ENCODE results near the gene SHOX.
"Not testable (repeated sequence)": the region's sequence is repeated elsewhere in the genome, so short reads cannot be mapped to it uniquely, and the experiment has no call there.

Gene SHOX

GRCh38 chrX:644304-645281 is 14.0 kb downstream of the SHOX start:
- POLR2A ChIA-PET (ENCODE audit: low non-redundant PET), result no interaction called here
- CTCF ChIA-PET, result no interaction called here
- TF ChIP-seq, protein P1, sequence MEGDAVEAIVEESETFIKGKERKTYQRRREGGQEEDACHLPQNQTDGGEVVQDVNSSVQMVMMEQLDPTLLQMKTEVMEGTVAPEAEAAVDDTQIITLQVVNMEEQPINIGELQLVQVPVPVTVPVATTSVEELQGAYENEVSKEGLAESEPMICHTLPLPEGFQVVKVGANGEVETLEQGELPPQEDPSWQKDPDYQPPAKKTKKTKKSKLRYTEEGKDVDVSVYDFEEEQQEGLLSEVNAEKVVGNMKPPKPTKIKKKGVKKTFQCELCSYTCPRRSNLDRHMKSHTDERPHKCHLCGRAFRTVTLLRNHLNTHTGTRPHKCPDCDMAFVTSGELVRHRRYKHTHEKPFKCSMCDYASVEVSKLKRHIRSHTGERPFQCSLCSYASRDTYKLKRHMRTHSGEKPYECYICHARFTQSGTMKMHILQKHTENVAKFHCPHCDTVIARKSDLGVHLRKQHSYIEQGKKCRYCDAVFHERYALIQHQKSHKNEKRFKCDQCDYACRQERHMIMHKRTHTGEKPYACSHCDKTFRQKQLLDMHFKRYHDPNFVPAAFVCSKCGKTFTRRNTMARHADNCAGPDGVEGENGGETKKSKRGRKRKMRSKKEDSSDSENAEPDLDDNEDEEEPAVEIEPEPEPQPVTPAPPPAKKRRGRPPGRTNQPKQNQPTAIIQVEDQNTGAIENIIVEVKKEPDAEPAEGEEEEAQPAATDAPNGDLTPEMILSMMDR (conservative IDR thresholded peaks at IDR 0.05; ENCODE audit: low read depth), result no peak
- DNase-seq (ENCODE audit: low spot score), result no peak
- no peak overlapping the region for H3K27ac ChIP-seq

GRCh38 chrX:646228-646495 is 15.6 kb downstream of the SHOX start:
- H3K27ac ChIP-seq, result no peak overlapping the region
- ChIA-PET CTCF (no interaction called here), POLR2A (ENCODE audit: low non-redundant PET) (no interaction called here)
- TF ChIP-seq, protein P1 (conservative IDR thresholded peaks at IDR 0.05; ENCODE audit: low read depth), result no peak
- DNase-seq (ENCODE audit: low spot score), result no peak

- ChIA-PET POLR2A (ENCODE audit: low non-redundant PET) (no interaction called here), CTCF (no interaction called here)
- H3K27ac ChIP-seq, result no peak overlapping the region
Observed at GRCh38 chrX:646796-647195, 16.2 kb downstream of the SHOX start.

DNA sequence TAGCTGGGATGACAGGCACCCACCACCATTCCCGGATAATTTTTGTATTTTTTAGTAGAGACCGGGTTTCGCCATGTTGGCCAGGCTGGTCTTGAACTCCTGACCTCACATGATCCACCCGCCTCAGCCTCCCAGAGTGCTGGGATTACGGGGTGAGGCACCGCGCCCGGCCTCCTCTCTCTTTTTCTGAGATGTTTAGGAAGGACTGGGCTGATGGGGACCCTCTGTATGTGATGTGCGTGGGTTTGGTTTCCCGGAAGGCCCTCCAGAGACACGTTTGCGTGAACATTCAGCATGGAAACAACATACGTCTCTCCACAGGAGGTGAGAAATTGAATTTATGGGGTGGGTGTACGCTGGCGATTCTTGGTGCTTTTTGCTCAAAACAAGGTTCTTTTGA is 18.6 kb downstream of the SHOX start:
- no peak overlapping the region for H3K27ac ChIP-seq
- no peak for DNase-seq (ENCODE audit: low spot score)
- TF ChIP-seq, protein P1 (conservative IDR thresholded peaks at IDR 0.05; ENCODE audit: low read depth), result no peak
- ChIA-PET CTCF (no interaction called here), POLR2A (ENCODE audit: low non-redundant PET) (no interaction called here)

More at GRCh38 chrX:646796-647195, 16.2 kb downstream of the SHOX start:
- TF ChIP-seq, protein P1 (conservative IDR thresholded peaks at IDR 0.05; ENCODE audit: low read depth), result no peak
- no peak for DNase-seq (ENCODE audit: low spot score)

GRCh38 chrX:650324-650723 is 19.7 kb downstream of the SHOX start:
- no peak for DNase-seq (ENCODE audit: low spot score)
- TF ChIP-seq, protein P1 (conservative IDR thresholded peaks at IDR 0.05; ENCODE audit: low read depth), result no peak
- no peak overlapping the region for H3K27ac ChIP-seq
- CTCF ChIA-PET, result no interaction called here
- POLR2A ChIA-PET (ENCODE audit: low non-redundant PET), result no interaction called here

GRCh38 chrX:650811-651210 is 20.2 kb downstream of the SHOX start:
- TF ChIP-seq, protein P1 (conservative IDR thresholded peaks at IDR 0.05; ENCODE audit: low read depth), result no peak
- ChIA-PET CTCF (no interaction called here), POLR2A (ENCODE audit: low non-redundant PET) (no interaction called here)
- DNase-seq (ENCODE audit: low spot score), result no peak
- H3K27ac ChIP-seq, result no peak overlapping the region

DNA sequence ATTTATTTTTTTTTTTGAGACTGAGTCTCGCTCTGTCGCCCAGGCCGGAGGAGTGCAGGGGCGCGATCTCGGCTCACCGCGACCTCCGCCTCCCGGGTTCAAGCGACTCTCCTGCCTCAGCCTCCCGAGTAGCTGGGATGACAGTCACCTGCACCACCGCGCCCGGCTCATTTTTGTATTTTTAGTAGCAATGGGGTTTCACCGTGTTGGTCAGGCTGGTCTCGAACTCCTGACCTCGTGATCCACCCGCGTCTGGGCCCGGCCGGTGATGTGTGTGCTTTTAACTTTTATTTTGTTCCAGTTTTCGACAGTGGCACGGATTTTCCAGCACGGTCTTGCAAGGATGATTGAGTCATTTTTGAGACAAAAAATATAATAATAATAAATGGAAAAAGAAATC is 21.3 kb downstream of the SHOX start:
- DNase-seq (ENCODE audit: low spot score); H3K27ac ChIP-seq; CTCF ChIA-PET; POLR2A ChIA-PET (ENCODE audit: low non-redundant PET): not testable (repeated sequence)

All from RWPE1 (cell line).